ENCODE results near the gene CADPS2. TPM values are rescaled to one million over a fixed set of nuclear protein-coding genes. Genes with fewer than 3 reads are reported as not detected.

Gene CADPS2
- total and polyA plus RNA-seq, 2 of the 8 experiments (the other 6 are each of a cell fraction or from before 2014, with no cell fraction given), result 8.9 to 22.3 TPM

GRCh38 chr7:122885583-122886356, 490 bp downstream of the CADPS2 start (continued):
- TF ChIP-seq POU5F1 (IDR thresholded peaks at IDR 0.05; ENCODE audit: low read depth, low read length) (no peak), FOSL1 (IDR thresholded peaks at IDR 0.05; ENCODE audit: insufficient read depth, low read depth, low read length) (no peak), RAD21 (IDR thresholded peaks at IDR 0.05 in 1 of 2, conservative IDR thresholded peaks at IDR 0.05 in 1 of 2; ENCODE audit: low read depth in 2 of 2, low read length in 2 of 2) (peak; percentile 13 to 30; a peak in 2 of 4 replicates), ASH2L (IDR thresholded peaks at IDR 0.05; ENCODE audit: low read length) (peak; percentile 73), EGR1 (IDR thresholded peaks at IDR 0.05; ENCODE audit: borderline replicate concordance, low read depth, low read length) (no peak), NRF1 (IDR thresholded peaks at IDR 0.05; ENCODE audit: low read depth, low read length) (no peak), SAP30 (IDR thresholded peaks at IDR 0.05; ENCODE audit: insufficient read depth, insufficient replicate concordance, low read length) (peak; percentile 39), GABPA (IDR thresholded peaks at IDR 0.05; ENCODE audit: borderline replicate concordance, insufficient read depth, low read length) (no peak), SIN3A (conservative IDR thresholded peaks at IDR 0.05 in 1 of 2, IDR thresholded peaks at IDR 0.05 in 1 of 2; ENCODE audit: low read depth in 1 of 2, low read length in 2 of 2) (peak; percentile 57 to 87; a peak in 2 of 4 replicates), YY1 (IDR thresholded peaks at IDR 0.05; ENCODE audit: low read depth, low read length) (0 out of 2 replicates have a peak, but pooled peaks have one; percentile 1), CTBP2 (IDR thresholded peaks at IDR 0.05; ENCODE audit: borderline replicate concordance, insufficient read depth, insufficient read length, low read length) (peak; percentile 71), KDM1A (IDR thresholded peaks at IDR 0.05; ENCODE audit: borderline replicate concordance, low read length) (no peak), TEAD4 (IDR thresholded peaks at IDR 0.05; ENCODE audit: low read depth, low read length) (no peak), KDM4A (IDR thresholded peaks at IDR 0.05; ENCODE audit: low read depth, low read length, severe bottlenecking) (no peak), CHD1 (IDR thresholded peaks at IDR 0.05; ENCODE audit: low read depth, low read length) (no peak), RBBP5 (IDR thresholded peaks at IDR 0.05; ENCODE audit: borderline replicate concordance, low read depth, low read length) (peak; percentile 60; the same call in 1 of the 2 replicates), CREB1 (IDR thresholded peaks at IDR 0.05) (no peak), TBP (IDR thresholded peaks at IDR 0.05; ENCODE audit: low read depth, low read length) (peak; percentile 4; the same call in 1 of the 2 replicates)
- TF ChIP-seq, protein P1, sequence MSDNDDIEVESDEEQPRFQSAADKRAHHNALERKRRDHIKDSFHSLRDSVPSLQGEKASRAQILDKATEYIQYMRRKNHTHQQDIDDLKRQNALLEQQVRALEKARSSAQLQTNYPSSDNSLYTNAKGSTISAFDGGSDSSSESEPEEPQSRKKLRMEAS (IDR thresholded peaks at IDR 0.05), result no peak
- TF ChIP-seq, protein P2, sequence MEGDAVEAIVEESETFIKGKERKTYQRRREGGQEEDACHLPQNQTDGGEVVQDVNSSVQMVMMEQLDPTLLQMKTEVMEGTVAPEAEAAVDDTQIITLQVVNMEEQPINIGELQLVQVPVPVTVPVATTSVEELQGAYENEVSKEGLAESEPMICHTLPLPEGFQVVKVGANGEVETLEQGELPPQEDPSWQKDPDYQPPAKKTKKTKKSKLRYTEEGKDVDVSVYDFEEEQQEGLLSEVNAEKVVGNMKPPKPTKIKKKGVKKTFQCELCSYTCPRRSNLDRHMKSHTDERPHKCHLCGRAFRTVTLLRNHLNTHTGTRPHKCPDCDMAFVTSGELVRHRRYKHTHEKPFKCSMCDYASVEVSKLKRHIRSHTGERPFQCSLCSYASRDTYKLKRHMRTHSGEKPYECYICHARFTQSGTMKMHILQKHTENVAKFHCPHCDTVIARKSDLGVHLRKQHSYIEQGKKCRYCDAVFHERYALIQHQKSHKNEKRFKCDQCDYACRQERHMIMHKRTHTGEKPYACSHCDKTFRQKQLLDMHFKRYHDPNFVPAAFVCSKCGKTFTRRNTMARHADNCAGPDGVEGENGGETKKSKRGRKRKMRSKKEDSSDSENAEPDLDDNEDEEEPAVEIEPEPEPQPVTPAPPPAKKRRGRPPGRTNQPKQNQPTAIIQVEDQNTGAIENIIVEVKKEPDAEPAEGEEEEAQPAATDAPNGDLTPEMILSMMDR (IDR thresholded peaks at IDR 0.05; ENCODE audit: control extremely low read depth in 1 of 3, insufficient read depth in 1 of 3, low read depth in 1 of 3, low read length in 3 of 3), result peak in 2 of 3 experiments; percentile 11 to 20; a peak in 3 of 4 replicates

Data from H1 (cell line).